CD4-positive, alpha-beta T cell treated with Interleukin-12 subunit alpha and Interleukin-12 subunit beta, for 1 hour (primary cell): ENCODE data around the gene NMU.
"Not testable (repeated sequence)": the region's sequence is repeated elsewhere in the genome, so short reads cannot be mapped to it uniquely, and the experiment has no call there.

ENCODE experiments used
- DNase-seq: peaks from one replicate; pipeline ENCODE4 v3.0.0-alpha.2; 2020

Gene NMU, protein sequence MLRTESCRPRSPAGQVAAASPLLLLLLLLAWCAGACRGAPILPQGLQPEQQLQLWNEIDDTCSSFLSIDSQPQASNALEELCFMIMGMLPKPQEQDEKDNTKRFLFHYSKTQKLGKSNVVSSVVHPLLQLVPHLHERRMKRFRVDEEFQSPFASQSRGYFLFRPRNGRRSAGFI

DNA sequence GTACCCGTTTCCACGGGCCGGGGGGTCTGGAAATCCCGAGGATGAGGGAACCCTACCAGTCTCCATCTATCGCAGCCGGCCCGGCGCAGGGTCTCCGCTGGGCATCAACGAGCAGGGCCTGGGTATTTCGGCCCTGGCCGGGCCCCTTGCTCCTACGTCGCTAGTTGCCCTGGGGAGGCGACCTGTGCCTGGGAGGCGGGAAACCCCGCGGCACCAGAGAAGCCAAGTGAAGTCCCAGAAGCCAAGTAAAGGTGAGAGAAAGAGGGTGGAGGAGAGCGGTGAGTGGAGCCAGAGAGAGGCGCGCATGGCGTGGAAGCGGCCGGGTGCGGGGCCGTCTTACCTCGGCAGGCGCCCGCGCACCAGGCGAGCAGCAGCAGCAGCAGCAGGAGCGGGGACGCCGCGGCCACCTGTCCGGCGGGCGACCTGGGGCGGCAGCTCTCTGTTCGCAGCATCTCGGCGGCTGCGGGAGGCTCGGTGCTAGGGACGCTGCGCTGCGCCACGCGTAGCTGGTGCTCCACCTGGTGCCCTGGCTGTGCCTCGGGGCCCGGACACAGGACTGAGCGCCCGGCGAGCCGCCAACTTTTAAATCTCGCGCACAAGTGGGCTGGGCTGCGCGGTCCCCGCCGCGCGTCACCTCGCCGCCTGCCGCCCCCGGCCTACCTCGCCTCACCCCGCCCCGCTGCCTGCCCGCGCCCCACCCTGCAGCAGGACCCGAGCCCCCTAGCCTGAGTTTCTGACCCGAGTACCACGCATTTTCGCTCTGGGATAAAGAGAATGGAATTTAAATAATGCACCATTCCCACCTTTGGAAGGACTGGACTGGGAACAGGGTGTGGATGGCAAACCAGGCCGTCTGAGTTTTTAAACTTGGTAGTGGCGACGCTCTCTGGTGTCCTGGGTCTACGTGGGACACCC is at the start of gene NMU:
TSS of gene NMU (minus strand) at position 558 of the 915 bp plus-strand sequence. CDS start at position 452, 106 bp downstream.
- DNase-seq, result peak; percentile 19

- no peak for DNase-seq
Observed at GRCh38 chr4:55684276-55684675, 48.2 kb upstream of the NMU start.

DNA sequence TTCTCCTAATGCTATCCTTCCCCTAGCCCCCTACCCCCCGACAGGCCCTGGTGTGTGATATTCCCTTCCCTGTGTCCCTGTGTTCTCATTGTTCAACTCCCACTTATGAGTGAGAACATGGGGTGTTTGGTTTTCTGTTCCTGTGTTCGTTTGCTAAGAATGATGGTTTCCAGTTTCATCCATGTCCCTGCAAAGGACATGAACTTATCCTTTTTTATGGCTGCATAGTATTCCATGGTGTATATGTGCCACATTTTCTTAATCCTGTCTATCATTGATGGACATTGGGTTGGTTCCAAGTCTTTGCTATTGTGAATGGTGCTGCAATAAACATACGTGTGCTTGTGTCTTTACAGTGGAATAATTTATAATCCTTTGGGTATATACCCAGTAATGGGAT is 46.7 kb upstream of the NMU start:
- not testable (repeated sequence) for DNase-seq

DNA sequence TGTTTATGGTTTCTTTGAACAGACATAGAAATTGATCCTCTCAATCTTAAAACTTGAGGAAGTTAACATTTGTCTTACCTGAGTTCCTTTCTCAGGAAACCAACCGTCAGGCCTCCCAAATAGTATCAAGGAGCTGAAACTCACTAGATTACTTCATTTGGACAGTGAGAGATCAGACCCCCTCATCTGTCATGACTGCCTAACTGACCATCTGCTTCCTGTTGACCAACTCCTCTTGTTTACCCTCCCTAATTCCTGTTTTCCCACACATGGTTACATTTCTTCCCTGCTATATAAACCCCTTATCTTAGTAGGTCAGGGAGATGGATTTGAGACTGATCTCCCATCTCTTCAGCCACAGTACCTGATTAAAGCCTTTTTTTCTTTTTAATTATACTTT is 46.2 kb upstream of the NMU start:
- DNase-seq, result no peak

- no peak for DNase-seq
Observed at GRCh38 chr4:55681430-55681829, 45.3 kb upstream of the NMU start.

DNA sequence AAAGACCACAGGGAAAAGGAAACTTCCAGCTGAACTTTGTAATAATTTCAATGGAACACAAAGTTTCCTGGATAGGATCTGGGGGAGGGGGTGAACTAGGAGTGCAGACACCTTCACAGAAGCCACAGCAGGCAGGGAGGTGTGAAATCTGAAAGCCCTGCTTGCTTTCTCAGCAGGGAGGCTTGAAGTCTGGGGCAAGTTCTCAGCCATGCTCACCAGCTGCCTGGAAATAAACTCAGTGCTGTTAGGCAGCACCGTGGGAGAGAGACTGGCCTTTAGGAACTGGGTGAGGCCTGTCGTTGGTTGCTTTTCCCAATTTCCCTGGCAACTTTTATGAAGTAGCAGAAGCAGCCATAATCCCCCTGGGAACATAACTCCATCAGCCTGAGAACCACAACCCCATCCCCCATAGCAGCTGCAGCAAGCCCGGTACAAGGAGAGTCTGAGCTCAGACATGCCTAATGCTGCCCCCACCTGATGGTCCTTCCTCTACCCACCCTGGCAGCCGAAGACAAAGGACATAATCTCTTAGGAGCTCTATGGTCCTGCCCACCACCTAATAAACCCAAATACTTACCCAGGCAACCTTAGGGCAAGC is 39.2 kb upstream of the NMU start:
- no peak for DNase-seq

- DNase-seq, result no peak
Observed at GRCh38 chr4:55673424-55673823, 37.3 kb upstream of the NMU start.

DNA sequence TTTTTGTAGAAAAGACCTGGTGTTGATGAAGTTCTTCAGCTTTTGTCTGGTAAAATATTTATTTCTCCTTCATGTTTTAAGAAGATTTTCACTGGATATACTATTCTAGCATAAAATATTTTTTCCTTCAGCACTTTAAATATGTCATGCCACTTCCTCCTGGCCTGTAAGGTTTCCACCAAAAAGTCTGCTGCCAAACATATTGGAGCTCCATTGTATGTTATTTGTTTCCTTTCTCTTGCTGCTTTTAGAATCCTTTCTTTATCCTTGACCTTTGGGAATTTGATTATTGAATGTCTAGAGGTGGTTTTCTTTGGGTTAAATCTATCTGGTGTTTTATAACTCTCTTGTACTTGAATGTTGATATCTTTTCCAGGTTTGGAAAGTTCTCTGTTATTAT is 35.6 kb upstream of the NMU start:
- DNase-seq, result no peak

- no peak for DNase-seq
Observed at GRCh38 chr4:55670695-55671094, 34.6 kb upstream of the NMU start.

DNA sequence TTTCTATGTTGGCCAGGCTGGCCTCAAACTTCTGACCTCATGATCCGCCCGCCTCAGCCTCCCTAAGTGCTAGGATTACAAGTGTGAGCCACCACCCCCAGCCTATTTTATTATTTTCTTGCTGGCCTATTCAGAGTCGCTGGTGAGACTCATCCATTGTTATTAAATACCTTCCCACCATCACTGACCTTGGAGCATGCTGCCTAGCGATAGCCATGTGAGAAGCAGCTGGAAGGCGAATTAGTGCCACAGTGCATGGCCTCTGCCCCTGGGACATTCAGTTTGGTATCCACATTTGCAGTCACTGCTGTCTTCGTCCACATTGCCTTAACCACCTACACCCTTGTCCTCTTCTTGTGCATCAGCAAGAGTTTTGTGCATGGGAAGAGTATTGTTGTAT is 32.4 kb upstream of the NMU start:
- no peak for DNase-seq

GRCh38 chr4:55666535-55666934 is 30.4 kb upstream of the NMU start:
- DNase-seq, result no peak

DNA sequence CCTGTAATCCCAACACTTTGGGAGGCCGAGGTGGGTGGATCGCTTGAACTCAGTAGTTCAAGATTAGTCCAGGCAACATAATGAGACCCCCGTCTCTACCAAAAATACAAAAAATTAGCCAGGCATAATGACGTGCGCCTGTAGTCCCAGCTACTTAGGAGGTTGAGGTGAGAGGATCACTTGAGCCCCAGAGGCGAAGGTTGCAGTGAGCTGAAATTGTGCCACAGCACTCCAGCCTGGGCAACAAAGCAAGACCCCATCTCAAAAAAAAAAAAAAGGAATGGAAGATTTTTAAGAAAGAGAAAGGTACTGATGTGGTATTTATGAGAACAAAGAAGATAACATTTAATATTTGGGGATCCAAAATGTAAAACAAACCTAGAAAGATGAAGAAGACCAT is 27.0 kb upstream of the NMU start:
- no peak for DNase-seq

- DNase-seq, result no peak
Observed at GRCh38 chr4:55661398-55662056, 25.4 kb upstream of the NMU start.

DNA sequence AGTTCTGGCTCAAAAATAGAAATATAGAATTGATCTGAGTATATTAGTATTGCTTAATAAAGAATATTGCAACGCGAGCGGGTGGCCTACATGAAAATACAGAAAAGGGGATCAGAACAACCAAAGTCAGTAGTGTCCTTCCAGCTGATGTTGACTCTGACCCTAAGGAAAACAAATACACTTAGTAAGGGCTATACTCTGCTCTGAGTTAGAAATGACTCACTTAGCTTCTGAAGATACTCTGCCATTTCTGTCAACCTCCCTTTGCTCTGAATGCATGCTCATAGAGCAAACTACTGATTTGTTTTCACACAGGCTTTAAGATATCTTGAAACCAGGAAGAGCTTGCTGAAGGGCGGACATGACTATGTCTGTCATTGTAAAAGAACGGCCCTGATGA is 22.6 kb upstream of the NMU start:
- no peak for DNase-seq

GRCh38 chr4:55654131-55654530 is 18.0 kb upstream of the NMU start:
- no peak for DNase-seq

DNA sequence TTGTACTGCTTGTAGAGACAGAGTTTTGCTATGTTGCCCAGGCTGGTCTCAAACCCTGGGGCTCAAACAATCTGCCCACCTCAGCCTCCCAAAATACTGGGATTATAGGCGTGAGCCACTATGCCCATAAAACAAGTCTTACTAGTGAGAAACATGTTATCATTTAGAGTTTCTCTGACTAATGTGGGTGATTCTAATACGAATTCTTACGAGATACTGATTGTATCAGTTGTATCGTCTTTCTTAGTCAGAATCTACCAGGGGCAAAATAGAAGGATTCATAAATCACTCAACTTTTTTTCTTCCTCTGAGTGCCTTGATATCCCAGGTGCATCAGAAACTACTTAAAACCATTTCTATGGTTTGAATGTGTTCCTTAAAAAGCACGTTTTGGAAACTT is 14.4 kb upstream of the NMU start:
- DNase-seq, result no peak

DNA sequence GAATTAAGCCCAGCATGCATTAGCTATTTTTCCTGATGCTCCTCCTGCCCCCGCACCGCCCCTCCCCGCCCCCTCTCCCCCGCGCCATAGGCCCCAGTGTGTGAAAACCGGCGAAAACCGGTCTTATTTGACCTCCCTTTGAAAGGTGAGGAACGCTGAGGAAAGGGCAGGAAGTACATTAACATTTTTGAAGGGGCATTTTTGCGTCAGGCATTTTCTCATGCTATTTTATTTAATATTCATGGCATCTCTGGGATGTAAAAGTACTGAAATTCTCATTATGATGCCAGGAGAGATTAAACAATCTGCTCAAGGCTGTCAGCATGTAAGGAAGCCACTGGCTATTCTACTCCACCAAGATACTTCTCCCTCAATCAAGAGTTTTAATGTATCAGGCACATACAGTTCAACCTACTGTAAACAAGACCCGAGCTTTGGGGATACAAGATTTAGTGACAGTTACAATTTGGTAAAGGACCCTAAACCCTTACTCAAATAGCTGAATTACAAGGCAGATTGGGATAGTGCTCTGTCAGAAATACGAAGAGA is 1.2 kb upstream of the NMU start:
- DNase-seq, result no peak

- DNase-seq, result no peak
Observed at GRCh38 chr4:55636656-55636999, 530 bp upstream of the NMU start.

GRCh38 chr4:55635282-55635681 is 816 bp downstream of the NMU start:
- DNase-seq, result no peak

DNA sequence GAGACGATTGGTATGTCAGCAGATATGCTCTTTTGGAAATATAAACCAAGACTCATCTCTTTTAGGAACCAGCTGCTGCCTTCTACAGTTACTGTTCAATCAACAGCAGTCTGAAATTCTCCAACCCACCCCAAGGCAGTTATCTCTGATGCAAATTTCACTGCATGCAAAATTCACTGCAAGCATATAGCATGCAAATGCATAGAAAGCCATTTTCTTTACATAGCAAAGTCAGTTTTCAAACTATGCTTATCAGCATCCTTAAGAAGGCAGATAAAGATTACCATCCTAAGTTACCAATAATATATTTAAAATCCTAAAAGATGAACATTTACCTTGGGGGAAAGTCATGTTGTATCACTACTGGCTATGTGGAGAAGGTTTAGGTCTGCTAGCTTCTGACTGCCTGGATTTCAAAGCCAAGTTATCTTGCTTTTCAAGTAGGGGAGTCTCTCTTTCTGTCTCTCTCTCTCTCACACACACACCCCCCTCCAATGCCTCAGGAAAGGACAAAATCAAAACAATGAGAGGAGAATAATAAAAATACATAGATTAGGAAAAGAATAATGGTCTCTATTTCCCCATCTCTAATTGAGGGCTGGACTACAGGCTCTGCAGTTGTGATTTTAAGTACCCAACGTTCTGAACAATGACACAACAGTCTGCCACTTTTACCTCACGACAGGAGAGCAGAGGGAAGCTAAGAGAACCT is 1.5 kb downstream of the NMU start:
- no peak for DNase-seq

- no peak for DNase-seq
Observed at GRCh38 chr4:55633903-55634302, 2.2 kb downstream of the NMU start.

- no peak for DNase-seq
Observed at GRCh38 chr4:55625835-55626234, 10.3 kb downstream of the NMU start.

DNA sequence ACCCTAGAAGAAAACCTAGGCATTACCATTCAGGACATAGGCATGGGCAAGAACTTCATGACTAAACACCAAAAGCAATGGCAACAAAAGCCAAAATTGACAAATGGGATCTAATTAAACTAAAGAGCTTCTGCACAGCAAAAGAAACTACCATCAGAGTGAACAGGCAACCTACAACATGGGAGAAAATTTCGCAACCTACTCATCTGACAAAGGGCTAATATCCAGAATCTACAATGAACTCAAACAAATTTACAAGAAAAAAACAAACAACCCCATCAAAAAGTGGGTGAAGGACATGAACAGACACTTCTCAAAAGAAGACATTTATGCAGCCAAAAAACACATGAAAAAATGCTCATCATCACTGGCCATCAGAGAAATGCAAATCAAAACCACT is 12.0 kb downstream of the NMU start:
- DNase-seq, result not testable (repeated sequence)
